Urothelium cell line (cell line): ENCODE measurements around the gene CEP85.
"Not testable (repeated sequence)": the region's sequence is repeated elsewhere in the genome, so short reads cannot be mapped to it uniquely, and the experiment has no call there.

Source experiments
- DNase-seq: peaks from one replicate; pipeline ENCODE4 v3.0.0; 2011; ENCODE audit warnings: low spot score, mixed read lengths
- FAIRE-seq: peaks from 2 replicates; lab custom pipeline; 2011; peaks lifted over from hg19 to GRCh38; lab: Jason Lieb, UNC

Gene CEP85

DNA sequence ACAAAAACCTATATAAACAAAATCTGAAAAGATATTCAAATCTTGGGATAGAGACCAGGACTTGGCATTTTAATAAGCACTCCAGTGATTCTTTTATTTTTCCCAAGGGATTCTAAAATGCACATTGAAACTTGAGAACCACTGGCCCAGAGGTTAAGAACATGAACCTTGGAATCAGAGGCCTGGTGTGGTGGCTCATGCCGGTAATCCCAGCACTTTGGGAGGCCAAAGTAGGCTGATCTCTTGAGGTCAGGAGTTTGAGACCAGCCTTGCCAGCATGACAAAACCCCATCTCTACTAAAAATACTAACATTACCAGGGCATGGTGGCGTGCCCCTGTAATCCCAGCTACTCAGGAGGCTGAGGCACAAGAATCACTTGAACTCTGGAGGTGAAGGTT, 12.9 kb upstream of the CEP85 start:
- DNase-seq (no peak), FAIRE-seq (no peak)

DNA sequence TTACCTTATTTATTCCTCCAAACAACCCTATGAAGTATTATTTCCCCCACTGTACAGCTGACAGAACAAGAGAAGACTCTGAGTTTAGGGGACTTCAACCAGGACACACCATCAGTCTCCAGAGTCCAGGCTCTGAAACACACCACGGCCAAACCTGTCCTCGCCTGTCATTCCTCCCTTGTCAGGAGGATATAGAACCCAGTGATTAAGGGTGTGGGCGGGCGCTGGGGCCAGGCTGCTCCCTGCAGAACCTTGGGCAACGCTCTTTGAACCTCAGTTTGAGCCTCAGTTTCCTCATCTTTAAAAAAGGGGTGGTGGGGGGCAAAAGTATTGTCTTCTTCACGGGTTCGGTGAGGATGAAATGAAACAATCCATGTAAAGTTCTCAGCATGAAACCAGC, 9.4 kb upstream of the CEP85 start:
- FAIRE-seq (no peak), DNase-seq (no peak)

DNA sequence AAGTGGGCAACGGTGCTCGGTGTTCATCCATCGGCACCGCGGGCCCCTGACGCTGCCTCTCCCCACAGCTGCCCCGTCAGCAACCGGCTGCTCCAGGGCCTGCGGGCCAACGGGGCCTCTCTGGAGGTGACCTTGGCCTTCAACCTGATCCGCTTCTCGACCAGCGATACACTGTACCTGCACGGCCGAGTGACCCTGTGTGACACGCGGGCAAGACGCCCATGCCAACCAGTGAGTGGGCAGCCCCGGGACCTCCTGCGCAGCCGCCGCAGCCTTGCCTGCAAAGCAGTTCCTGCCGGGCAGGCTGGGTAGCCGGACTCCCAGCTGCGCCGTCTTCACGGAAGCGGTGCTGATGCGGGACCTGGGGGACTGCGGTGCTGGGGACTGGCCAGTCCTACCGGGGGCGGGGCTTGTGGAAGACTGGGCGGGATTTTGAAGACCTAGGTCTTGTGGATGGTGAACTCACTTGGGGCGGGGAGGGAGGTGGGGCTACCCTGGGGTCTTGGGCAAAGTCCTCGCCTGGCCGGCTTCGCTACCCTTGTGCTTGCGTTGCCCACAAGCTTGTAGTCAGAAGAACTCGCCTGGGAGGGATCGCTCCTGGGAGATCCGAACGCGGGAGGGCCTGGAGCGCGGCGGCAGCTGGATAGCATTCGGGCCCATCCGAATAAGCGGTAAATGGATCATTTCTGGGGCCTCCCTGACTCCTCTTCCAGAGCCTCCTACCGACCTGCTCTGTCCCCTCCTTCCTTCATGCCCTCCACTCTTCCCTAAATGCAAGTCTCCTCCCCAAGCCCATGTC, 8.8 kb upstream of the CEP85 start:
- DNase-seq = no peak
- FAIRE-seq = no peak

DNA sequence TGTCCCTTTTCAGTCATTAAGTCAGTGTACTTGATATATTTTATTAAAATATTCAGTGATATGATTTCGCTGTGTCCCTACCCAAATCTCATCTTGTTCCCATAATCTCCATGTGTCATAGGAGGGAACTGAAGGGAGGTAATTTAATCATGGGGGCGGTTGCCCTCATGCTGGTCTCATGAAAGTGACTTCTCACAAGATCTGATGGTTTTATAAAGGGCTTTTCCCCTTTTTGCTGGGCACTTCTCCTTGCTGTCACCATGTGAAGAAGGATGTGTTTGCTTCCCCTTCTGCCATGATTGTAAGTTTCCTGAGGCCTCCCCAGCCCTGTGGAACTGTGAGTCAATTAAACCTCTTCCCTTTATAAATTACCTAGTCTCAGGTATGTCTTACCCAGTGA, 3.3 kb upstream of the CEP85 start:
- FAIRE-seq, DNase-seq: not testable (repeated sequence)

DNA sequence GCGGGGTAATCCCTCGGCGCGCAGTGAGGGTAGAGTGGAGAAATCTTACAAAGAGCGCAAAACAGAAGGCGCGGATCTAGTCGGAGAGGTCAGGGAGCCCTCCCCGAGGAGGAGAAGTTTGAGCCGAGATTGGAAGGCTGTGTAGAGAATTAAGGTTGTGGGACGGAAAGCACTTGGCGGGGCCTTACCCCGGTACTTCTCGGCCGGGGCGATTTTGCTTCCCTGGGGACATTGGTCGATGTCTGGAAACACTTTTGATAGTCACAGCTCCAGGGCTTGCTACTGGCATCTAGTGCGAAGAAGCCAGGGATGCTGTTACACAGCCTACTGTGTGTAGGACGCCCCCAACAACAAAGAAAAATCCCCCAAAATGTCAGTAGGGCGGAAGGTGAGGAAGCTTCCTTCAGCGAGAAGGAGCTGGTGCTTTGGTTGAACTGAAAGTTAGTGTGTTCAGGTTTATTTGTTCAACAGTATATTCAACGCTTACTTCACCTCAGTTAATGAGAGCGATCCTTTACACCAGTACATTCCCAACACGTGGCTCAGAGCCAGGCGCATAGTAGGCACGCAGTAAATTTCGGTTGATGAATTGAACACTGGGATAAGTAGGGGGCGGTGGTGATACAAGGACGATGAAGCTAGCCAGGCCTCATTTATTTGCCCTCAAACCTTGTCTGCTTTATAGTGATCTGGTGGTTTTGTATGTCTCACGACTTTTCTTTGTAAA, 807 bp downstream of the CEP85 start:
- DNase-seq = peak; percentile 31
- FAIRE-seq = no peak

DNA sequence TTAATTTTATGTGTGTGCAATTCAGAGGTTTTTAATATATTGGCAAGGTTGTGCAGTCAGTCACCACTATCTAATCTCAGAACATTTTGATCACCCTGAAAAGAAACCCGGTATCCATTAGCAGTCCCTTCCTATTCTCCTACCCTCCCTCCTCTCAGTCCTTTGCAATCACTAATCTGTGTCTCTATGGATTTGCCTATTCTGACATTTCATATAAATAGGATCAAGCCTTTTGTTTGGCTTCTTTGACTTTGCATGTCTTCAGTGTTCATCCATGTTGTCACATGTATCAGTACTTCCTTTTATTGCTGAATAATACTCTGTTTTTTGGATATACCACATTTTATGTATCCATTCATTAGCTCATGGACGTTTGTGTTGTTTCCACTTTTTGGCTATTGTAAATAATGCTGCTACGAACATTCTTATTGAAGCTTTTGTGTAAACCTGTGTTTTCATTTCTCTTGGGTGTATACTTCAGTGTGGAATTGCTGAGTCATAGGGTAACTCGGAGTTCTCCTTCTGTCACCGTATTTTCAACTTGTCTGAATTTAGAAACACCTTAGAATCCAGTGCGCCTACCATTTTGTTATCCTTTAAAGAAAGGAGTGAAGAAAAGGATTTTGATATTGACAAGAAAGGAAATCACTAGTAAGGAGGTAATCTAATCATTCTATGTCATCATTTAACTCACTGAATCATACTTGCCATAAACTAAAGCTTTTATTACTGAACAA, 3.4 kb downstream of the CEP85 start:
- no peak for FAIRE-seq
- DNase-seq = no peak

DNA sequence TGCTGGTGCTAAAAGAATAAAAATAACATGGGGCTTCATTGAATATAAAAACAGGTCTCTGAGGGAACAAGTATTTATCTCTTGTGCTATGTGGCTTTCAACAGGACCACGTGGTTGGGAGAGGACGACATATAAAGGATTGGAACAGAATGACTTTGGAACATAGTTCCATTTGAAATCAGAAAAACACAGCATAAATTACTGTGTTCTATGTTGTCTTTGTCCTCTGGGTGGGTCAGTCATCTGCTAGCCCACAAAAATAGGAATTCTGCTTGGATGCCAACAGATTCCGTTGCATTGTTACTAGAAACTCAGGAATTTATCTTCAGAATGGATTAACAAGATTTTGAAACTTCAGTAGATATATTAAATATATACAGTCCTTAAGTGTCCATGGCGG, 5.9 kb downstream of the CEP85 start:
- DNase-seq (no peak), FAIRE-seq (no peak)

DNA sequence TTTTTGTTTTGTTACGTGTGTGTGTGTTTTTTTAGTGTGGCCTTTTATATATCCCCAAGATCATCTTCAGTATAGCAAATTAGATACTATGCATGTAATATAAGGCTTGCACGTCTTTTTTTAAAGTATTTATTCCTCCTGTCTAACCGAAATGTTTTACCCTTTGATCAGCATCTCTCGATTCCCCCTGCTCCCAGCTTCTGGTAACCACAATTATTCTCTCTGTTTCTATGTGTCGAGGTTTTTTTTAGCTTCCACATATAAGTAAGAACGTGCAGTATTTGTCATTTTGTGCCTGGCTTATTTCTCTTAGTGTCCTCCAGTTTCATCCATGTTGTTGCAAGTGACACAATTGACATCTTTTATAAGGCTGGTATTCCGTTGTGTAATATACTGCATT, 18.7 kb downstream of the CEP85 start:
- DNase-seq (no peak), FAIRE-seq (no peak)

DNA sequence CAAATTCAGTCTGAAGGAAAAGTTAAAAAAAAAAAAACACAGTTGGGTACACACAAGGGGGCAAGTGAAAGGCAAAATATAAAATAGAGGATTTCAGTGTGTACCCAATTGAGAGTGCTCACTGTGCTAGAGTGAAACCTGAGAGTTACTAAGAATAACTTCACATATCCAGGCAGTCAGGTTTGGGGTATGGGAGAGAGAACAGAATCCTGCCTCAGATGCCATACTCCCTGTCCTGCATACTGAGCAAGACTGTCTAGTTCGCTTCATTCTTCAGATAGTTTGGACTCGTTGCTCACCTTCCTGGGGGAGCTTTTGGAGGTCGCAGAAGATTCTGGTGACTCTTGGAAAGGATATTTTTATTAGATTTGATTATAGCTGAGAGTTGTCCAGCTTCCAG, 20.4 kb downstream of the CEP85 start:
- DNase-seq (no peak), FAIRE-seq (no peak)

DNA sequence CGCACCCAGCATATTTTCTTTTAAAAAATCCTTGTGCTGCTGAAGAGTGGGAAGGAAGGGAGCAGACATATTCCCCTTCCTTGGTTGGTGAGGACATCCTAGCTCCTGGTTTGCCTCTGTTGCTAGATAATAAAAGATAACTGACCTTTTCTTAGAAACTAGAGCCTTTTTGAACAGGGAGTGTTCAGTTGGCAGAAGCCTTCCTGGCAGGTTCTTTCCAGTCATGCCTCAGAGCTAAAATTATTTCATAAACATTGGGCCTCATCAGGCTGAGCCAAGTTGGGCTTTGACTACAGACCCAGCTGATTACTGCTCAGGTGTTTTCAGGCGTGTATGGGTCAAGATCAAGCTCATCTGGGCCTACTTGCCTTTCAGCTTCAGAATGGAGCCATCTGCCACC, 23.2 kb downstream of the CEP85 start:
- FAIRE-seq (no peak), DNase-seq (no peak)

DNA sequence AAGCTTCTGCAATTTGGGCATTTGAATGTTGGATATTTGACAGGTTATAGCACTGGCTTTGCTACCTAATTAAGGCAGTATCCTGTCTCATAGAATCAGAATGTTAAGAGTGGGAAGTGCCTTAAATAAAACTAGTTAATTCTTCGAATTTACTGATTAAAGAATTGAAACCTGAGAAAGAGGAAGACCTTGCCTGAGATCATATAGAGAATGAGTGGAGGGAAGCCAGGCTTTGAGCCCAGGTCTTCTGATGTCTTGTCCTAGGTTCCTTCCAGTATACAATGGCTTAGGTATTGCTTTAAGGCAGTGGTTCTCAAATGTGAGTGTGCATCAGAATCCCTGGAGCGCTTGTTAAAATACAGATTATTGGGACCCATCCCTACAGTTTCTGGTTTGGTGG, 25.0 kb downstream of the CEP85 start:
- no peak for FAIRE-seq
- DNase-seq = no peak

DNA sequence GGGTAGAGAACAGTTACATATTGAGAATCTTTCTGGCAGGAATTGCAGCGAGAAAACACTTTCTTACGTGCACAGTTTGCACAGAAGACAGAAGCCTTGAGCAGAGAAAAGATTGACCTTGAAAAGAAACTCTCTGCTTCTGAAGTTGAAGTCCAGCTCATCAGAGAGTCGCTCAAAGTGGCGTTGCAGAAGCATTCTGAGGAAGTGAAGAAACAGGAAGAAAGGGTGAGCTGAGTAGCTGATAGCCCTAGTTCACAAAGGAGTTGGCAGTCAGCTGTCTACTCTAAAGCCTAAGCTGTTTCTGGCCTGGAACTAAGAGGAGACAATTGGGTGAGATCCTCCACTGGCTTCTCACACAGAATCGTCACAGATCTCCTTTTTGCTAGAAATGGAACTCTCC, 25.6 kb downstream of the CEP85 start:
- DNase-seq (no peak), FAIRE-seq (no peak)

DNA sequence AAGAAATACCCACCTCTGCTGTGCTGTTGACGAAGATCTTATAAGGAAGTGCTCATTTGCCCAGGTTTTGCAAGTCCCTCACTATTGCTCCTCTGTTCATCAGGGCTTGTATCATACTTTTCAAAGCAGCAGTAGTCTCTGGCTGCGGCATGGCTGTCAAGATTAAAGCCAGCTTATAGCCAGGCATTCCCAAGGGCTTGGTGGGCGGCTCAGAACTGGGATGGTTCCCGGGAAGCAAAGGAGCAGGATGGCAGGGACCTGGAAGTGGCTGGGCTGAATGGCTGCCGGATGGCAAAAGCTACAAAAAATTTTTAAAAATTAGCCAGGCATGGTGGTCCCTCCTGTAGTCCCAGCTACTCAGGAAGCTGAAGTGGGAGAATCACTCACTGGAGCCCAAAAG, 29.2 kb downstream of the CEP85 start:
- FAIRE-seq (no peak), DNase-seq (no peak)

DNA sequence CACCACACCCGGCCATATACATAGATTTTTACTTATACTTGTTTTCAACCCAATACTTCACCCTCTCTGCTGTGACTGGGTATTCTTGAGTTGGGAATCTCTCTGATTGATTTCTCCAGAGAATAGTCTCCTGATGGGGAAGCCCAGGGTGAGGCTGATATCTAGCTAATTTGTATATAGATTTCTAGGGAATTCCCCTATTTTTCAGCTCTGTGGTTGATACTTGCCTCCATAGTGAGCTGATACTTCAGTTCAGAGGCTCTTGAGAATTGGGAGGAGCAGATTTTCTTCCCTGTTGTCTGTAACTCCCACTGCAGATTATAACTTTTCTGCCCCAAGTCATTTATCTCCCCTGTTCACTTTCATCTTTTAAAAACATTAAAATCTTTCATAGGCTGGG, 31.4 kb downstream of the CEP85 start:
- FAIRE-seq (no peak), DNase-seq (no peak)

DNA sequence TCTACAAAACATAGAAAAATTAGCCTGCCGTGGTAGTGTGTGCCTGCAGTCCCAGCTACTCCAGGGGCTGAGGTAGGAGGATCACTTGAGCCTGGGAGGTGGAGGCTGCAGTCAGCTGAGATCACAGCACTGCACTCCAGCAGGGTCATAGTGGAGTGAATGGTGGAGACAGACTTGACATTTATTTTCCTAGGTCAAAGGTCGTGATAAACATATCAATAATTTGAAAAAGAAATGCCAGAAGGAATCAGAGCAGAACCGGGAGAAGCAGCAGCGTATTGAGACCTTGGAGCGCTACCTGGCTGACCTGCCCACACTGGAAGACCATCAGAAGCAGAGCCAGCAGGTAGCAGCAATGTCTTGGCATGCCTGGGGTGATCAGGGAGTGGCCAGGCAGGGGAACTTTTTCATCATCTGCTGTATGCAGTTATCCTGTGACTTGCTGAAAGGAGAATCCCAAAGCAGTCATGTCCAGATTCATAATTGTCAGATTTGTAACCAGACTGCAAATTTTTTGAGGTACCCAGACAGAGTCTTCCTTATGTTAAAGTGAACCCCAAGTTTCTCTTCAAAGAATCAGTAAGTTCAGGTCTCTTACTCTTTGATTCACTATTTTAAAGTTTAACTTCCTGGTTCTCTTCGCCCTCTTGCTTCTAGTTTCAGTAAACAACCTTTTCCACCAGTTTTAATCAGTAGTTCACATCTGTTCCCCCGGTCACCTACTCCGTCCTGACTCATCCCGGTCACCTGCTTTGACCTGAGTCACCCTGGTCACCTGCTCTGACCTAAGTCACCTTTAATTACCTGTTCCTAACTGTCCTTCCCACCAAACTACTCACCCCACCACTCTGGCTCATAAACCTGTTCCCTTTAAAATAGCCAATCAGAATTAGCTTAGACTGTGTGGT, 34.5 kb downstream of the CEP85 start:
- FAIRE-seq (peak; percentile 5), DNase-seq (no peak)

DNA sequence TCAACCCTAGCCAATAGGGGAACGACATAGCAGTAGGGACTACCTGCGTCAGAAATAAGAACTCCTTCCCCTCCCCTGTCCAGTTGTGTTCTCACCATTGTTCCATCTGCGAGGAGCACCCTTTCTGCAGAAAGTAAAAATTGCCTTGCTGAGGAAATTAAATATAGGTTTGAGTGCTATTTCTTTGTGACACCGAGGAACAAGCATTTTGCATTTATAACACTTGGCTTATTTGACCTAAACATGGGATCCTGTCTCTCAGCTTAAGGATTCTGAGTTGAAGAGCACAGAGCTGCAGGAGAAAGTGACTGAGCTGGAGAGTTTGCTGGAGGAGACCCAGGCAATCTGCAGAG, 35.2 kb downstream of the CEP85 start:
- DNase-seq (no peak), FAIRE-seq (no peak)

DNA sequence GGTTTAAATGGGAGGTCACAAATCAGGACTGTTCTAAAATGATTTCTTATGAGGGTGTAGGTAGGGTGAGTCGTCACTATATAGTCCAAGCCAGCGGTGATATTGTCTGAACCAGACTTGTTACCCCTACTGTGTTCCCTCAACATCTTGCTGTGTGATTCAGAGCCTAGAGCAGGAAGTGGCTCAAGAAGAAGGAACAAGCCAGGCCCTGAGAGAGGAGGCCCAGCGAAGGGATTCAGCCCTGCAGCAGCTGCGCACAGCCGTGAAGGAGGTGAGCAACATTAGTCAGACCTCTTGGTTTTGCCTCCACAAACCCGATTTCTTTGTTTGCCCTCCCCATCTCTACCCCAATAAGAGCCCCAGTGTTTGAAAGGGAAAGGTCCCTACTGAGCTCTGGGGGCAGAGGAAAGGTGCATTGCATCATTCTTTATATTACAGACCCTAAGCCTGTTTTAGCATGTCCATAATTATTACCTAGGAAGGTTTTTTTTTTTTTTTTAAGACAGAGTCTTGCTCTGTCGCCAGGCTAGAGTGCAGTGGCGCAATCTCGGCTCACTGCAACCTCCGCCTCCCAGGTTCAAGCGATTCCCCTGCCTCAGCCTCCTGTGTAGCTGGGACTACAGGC, 40.9 kb downstream of the CEP85 start:
- DNase-seq = no peak
- no peak for FAIRE-seq

DNA sequence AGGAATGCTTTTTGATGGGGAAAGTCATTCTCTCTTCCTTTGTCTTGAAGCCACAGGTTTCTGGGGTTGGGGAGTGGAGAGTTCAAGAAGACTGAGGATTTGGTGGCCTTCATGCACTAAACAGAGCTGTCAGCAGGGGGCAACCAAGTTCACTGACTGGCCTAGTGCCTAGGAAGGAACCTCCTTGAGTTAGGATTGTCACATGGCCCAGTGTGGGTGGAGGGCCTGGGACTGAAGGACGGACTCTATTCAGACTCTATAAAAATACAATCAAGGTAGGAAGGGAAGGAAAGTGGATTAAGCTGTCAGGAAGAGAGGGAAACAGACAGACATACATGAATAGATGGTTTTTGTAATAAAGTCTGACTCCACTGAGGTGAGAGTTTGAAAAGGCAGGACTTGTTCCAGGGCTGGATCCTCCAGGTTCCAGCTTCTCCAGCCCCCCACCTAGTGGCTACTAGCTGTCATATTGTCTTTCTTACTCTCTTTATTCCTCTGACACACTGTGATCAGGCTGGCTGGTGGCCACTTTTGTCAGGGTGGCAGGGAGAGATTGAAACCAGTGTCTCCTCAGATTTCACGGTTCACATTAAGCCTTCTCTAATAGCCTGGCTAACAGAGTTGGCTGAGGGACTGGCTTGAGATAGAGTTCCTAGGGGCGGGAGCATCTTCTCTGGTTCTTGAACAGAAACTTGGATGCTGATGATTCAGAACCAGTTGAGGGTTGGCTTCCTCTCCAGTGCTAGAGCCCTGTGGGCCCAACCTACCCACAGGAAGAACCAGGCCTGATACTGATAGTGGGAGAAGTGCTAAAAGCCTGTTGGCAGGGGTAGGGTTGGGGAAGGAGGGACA, 41.8 kb downstream of the CEP85 start:
- no peak for FAIRE-seq
- DNase-seq = peak; percentile 76

DNA sequence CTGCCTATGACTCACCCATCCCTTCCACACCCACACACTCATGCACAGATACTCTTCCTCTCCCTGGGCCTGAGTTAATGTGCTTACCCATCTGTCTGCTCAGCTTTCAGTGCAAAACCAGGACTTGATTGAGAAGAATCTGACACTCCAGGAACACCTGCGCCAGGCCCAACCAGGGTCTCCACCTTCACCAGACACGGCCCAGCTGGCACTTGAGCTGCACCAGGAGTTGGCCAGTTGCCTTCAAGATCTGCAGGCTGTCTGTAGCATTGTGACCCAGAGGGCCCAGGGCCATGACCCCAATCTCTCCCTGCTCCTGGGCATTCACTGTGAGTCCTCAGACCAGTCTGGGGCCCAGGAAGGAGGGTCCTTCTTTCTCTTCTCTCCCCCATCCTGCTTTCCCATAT, 42.4 kb downstream of the CEP85 start:
- no peak for FAIRE-seq
- peak; percentile 75 for DNase-seq

DNA sequence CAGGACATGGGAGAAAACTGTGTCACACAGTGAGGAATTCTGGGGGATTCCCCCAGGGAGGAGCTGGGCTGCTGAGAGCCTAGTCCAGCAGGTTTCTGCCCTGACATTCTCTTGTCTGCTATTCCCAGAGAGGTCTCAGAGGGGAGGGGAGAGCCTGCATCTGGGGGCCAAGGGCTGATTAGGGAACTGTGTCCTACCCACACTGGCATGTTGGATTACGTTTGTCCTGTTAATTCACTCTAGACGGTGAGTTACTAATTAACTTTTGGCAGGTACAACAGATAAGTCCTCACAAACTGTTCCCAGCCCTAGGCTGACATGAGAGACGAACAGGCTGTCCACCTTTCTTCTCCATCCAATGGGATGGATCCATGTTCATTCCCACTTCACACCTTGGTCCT, 43.3 kb downstream of the CEP85 start:
- FAIRE-seq = no peak
- no peak for DNase-seq
